Activated CD8-positive, alpha-beta T cell treated with anti-CD3 and anti-CD28 coated beads for 36 hours (primary cell): Measurements from ENCODE around the gene PROM2. TPM values are rescaled to one million over a fixed set of nuclear protein-coding genes. Genes with fewer than 3 reads are reported as not detected.
"Not testable (repeated sequence)": the region's sequence is repeated elsewhere in the genome, so short reads cannot be mapped to it uniquely, and the experiment has no call there.

ENCODE experiments used
- ATAC-seq: fragments of 200-7000 bp; cut with Tn5 transposase; one replicate; pipeline ENCODE4 v1.10.0; 2021; ENCODE audit warnings: mild to moderate bottlenecking, moderate library complexity
- CTCF ChIA-PET: fragments of 350-600 bp; sonication (Branson Sonifier 250); formaldehyde crosslinking; loops from one replicate; lab custom pipeline; 2021; ENCODE audit warnings: antibody characterized with exemption; lab: Charles Lee
- POLR2A ChIA-PET: fragments of 350-600 bp; sonication (Branson Sonifier 250); formaldehyde crosslinking; loops from one replicate; lab custom pipeline; 2021; ENCODE audit warnings: antibody characterized with exemption; lab: Charles Lee
- DNase-seq: peaks from one replicate; pipeline ENCODE4 v3.0.0-alpha.2; 2020
- H3K27ac Mint-ChIP-seq: one replicate; pipeline ENCODE4 v1.8.0; 2021; ENCODE audit warnings: mild to moderate bottlenecking, mixed read lengths
- H3K27me3 Mint-ChIP-seq: one replicate; pipeline ENCODE4 v1.8.0; 2021; ENCODE audit warnings: mixed read lengths
- H3K36me3 Mint-ChIP-seq: one replicate; pipeline ENCODE4 v1.8.0; 2021; ENCODE audit warnings: low read depth, mixed read lengths
- H3K4me1 Mint-ChIP-seq: one replicate; pipeline ENCODE4 v1.8.0; 2021; ENCODE audit warnings: low read depth, mixed read lengths
- H3K4me3 Mint-ChIP-seq: one replicate; pipeline ENCODE4 v1.8.0; 2021; ENCODE audit warnings: mild to moderate bottlenecking, moderate library complexity, mixed read lengths
- H3K9me3 Mint-ChIP-seq: one replicate; pipeline ENCODE4 v1.8.0; 2021; ENCODE audit warnings: mixed read lengths
- intact Hi-C: fragments of 100-400 bp; cut with micrococcal nuclease; formaldehyde crosslinking; loops from one replicate; pipeline ENCODE4 v1.10.0; 2022
- total RNA-seq, 2 experiments: library from RNA; stranded (reverse); gene quantifications; one replicate each; pipeline ENCODE4 v1.2.3, GENCODE V29; 2021
- TF ChIP-seq, protein P1 (sequence below): fragments of 200-600 bp; IDR thresholded peaks from one replicate; pipeline ENCODE4 v1.8.0; 2022; ENCODE audit warnings: antibody characterized with exemption, mild to moderate bottlenecking

PROM2 gene
- total RNA-seq, 2 experiments from 2014 or later, result 0.47 to 1.2 TPM

DNA sequence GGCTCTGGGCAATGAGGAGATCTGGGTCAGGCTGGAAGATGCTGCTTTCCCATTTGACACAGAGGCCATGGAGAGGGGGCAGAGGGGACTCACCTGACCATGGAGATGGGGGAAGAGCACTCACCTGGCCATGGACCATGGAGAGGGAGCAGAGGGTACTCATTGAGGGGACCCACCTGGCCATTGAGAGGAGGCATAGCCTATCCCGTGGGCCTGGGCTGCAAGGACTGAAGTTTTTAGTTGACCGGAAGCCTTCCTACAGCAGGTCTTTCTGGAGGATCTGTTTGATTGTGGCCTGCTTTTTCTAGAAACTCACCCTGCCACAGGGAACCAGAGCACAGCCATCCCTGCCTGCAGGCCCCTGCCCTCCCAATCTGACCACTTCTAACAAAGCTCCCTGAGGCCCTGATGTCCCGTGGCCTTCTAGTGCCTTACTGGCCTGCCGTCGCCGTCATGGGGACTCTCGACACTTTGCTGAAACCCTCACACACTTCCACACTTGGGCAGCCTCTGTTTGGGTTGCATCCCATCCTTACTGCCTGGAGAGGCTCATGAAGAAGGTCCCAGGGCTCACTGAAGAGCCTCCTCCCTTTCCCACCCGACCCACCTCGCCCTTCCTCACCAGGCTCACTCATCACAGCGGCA lies 5.1 kb upstream of the PROM2 start:
- no peaks in the 10 kb centered on the region for H3K36me3 Mint-ChIP-seq
- no peaks in the 10 kb centered on the region for H3K4me1 Mint-ChIP-seq
- CTCF ChIA-PET, result no interaction called here
- H3K27ac Mint-ChIP-seq, result no peak overlapping the region
- POLR2A ChIA-PET, result no interaction called here
- H3K9me3 Mint-ChIP-seq, result no peaks in the 10 kb centered on the region
- no peak for ATAC-seq
- TF ChIP-seq, protein P1, sequence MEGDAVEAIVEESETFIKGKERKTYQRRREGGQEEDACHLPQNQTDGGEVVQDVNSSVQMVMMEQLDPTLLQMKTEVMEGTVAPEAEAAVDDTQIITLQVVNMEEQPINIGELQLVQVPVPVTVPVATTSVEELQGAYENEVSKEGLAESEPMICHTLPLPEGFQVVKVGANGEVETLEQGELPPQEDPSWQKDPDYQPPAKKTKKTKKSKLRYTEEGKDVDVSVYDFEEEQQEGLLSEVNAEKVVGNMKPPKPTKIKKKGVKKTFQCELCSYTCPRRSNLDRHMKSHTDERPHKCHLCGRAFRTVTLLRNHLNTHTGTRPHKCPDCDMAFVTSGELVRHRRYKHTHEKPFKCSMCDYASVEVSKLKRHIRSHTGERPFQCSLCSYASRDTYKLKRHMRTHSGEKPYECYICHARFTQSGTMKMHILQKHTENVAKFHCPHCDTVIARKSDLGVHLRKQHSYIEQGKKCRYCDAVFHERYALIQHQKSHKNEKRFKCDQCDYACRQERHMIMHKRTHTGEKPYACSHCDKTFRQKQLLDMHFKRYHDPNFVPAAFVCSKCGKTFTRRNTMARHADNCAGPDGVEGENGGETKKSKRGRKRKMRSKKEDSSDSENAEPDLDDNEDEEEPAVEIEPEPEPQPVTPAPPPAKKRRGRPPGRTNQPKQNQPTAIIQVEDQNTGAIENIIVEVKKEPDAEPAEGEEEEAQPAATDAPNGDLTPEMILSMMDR, result no peak
- no peaks in the 10 kb centered on the region for H3K27me3 Mint-ChIP-seq
- no peak for DNase-seq
- H3K4me3 Mint-ChIP-seq, result no peak overlapping the region
- intact Hi-C loops, result no loop called here

DNA sequence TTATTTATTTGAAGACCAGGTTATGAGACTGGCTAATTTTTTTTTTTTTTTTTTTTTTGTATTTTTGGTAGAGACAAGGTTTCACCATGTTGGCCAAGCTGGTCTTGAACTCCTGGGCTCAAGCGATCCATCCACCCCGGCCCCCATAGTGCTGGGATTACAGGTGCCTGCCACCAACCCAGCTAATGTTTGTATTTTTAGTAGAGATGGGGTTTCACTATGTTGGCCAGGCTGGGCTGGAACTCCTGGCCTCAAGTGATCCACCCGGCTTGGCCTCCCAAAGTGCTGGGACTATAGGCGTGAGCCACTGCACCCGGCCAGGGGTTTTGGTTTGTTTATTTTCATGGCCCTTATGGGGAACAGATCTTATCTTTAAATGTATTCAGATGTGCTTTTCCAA lies 4.5 kb upstream of the PROM2 start:
- POLR2A ChIA-PET, H3K36me3 Mint-ChIP-seq, CTCF ChIA-PET, H3K9me3 Mint-ChIP-seq, ATAC-seq, intact Hi-C loops, H3K27ac Mint-ChIP-seq, DNase-seq, H3K27me3 Mint-ChIP-seq, H3K4me1 Mint-ChIP-seq, H3K4me3 Mint-ChIP-seq: not testable (repeated sequence)

DNA sequence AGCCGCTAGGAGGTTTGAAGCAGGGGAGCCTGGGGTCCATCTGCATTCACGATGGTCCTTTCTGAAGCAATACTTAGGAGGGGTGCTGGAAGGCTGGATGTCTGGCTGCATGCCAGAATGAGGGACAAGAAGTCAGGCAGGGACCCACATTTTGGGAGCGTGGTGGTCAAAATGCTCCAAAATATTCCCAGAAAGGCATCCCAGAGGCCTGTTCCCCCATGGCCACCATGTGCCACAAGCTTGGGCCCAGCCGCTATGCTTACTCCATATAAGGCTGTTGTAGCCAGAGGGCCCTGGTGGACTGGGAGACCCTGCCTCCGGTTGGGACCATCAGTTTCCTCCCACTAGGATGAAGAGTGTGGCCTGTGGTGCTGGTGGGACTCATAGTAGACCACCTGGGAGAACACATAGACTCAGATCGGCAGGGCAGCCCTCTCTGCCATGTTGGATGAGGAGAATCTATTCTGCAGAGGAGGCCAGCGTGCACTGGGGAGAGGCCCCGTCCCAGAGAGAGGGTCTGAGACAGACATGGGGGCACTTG lies 3.6 kb upstream of the PROM2 start:
- no peak overlapping the region for H3K4me3 Mint-ChIP-seq
- H3K36me3 Mint-ChIP-seq, result no peaks in the 10 kb centered on the region
- intact Hi-C loops, result no loop called here
- ChIA-PET POLR2A (no interaction called here), CTCF (no interaction called here)
- no peaks in the 10 kb centered on the region for H3K27me3 Mint-ChIP-seq
- no peaks in the 10 kb centered on the region for H3K4me1 Mint-ChIP-seq
- H3K9me3 Mint-ChIP-seq, result no peaks in the 10 kb centered on the region
- H3K27ac Mint-ChIP-seq, result no peak overlapping the region
- no peak for DNase-seq
- TF ChIP-seq, protein P1, result no peak
- no peak for ATAC-seq

DNA sequence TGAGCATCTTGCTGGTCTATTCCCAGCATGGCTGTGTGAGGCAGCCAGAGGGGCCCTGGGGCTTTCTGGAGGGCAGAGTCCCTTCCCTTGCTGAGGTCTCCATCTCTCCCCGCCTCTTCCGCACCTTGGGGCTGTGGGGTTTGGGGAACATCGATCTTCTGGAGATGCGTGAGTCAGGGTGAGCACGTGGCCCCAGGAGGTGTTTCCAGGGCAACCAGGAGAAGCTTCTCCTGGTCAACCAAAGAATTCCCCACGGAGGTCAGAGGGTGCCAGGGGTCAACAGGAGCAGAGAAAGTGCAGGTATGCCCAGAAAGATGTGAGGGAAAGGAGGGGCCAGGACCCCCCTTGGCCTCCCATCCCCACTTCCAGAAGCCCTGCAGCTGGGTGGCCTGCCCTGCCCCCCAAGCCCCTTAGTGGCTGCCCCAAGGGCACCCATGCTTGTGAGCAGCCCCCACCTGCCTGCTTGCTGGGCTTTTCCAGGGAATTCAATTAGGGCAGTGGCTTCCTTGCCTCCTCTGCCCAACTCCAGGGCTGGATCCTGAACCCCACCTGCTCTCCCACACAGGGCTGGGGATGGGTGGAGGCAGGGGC lies 2.8 kb upstream of the PROM2 start:
- Mint-ChIP-seq H3K4me3 (no peak overlapping the region), H3K36me3 (no peaks in the 10 kb centered on the region), H3K27ac (no peak overlapping the region), H3K9me3 (no peaks in the 10 kb centered on the region), H3K27me3 (no peaks in the 10 kb centered on the region), H3K4me1 (no peaks in the 10 kb centered on the region)
- ATAC-seq (no peak), DNase-seq (no peak)
- intact Hi-C loops, result no loop called here
- ChIA-PET CTCF (no interaction called here), POLR2A (no interaction called here)
- TF ChIP-seq, protein P1, result no peak

DNA sequence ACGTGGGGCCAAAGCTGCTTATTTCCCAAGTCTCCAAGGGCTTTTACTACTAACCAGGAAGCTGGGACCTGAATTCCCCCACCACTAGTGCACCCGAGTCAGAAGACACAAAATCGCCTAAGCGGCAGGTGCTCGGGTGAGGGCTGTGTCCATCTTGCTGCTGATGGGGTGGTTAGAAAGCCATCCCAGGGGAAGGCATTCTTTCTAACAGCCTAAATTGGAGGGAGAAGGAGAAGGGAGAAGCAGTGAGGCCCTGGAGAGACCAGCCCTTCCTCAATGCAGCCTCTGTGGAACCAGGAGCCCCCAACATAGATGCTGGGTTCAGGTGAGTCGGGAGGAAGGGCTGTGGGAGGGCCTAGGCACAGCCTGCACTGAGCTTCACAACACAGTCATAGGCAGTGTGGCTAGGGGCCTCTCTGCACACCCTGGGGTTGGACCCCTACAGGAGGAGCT lies 1.9 kb upstream of the PROM2 start:
- Mint-ChIP-seq H3K27me3 (no peaks in the 10 kb centered on the region), H3K4me1 (no peaks in the 10 kb centered on the region), H3K9me3 (no peaks in the 10 kb centered on the region), H3K4me3 (no peak overlapping the region), H3K27ac (no peak overlapping the region), H3K36me3 (no peaks in the 10 kb centered on the region)
- POLR2A ChIA-PET, result no interaction called here
- intact Hi-C loops, result no loop called here
- CTCF ChIA-PET, result no interaction called here
- TF ChIP-seq, protein P1, result no peak
- no peak for ATAC-seq
- DNase-seq, result no peak
